Measurements from ENCODE around the gene PTH1R. TPM values are rescaled to one million over a fixed set of nuclear protein-coding genes. Genes with fewer than 3 reads are reported as not detected.

PTH1R gene
- polyA plus RNA-seq, 1 experiment = 2.1 TPM

Small RNA genes within 50 kb of the gene (small RNA-seq; reads per million reads assigned to genes)
- gene AC109583.2 (ENCODE audit: insufficient read length, low read depth, low replicate concordance) = not detected

Other genes starting within 250 kb of the PTH1R start
- 3.2 and 7.2 TPM in 2 replicates for gene ALS2CL, start 184.0 kb upstream of the PTH1R start, polyA plus RNA-seq (2011; rRNA removed)
- gene TMIE, start 176.3 kb upstream of the PTH1R start, polyA plus RNA-seq (2011; rRNA removed) = 0.07 and 0.27 TPM in 2 replicates
- gene PRSS50, start 159.9 kb upstream of the PTH1R start, polyA plus RNA-seq (2011; rRNA removed) = not detected in 2 replicates
- gene MYL3, start 14.3 kb upstream of the PTH1R start, polyA plus RNA-seq (2011; rRNA removed) = 0.97 and 1.0 TPM in 2 replicates
- gene CCDC12, start 99.0 kb downstream of the PTH1R start, polyA plus RNA-seq (2011; rRNA removed) = 17.4 and 20.8 TPM in 2 replicates
- gene NBEAL2, start 101.9 kb downstream of the PTH1R start, polyA plus RNA-seq (2011; rRNA removed) = 2.4 and 5.1 TPM in 2 replicates